Activated CD8-positive, alpha-beta memory T cell treated with anti-CD3 and anti-CD28 coated beads, Interleukin-2, amount 10 ng/mL, durations not matched to agents 7 days and 5 days (primary cell): Measurements from ENCODE around the gene PRSS56. TPM values are rescaled to one million over a fixed set of nuclear protein-coding genes. Genes with fewer than 3 reads are reported as not detected.
"Not testable (repeated sequence)": the region's sequence is repeated elsewhere in the genome, so short reads cannot be mapped to it uniquely, and the experiment has no call there.

Experiments used
- ATAC-seq: fragments of 150-1000 bp; cut with Tn5 transposase; one replicate; pipeline ENCODE4 v1.10.0; 2021; ENCODE audit warnings: moderate library complexity
- CTCF ChIA-PET: fragments of 350-600 bp; sonication (Branson Sonifier 250); formaldehyde crosslinking; loops from one replicate; lab custom pipeline; 2021; ENCODE audit warnings: antibody characterized with exemption; lab: Charles Lee
- DNase-seq: peaks from one replicate; pipeline ENCODE4 v3.0.0-alpha.2; 2020
- H3K27ac Mint-ChIP-seq: one replicate; pipeline ENCODE4 v1.8.0; 2021; ENCODE audit warnings: mild to moderate bottlenecking, mixed read lengths
- H3K27me3 Mint-ChIP-seq: one replicate; pipeline ENCODE4 v1.8.0; 2021; ENCODE audit warnings: mixed read lengths
- H3K36me3 Mint-ChIP-seq: one replicate; pipeline ENCODE4 v1.8.0; 2021; ENCODE audit warnings: mild to moderate bottlenecking, mixed read lengths
- H3K4me1 Mint-ChIP-seq: one replicate; pipeline ENCODE4 v1.8.0; 2021; ENCODE audit warnings: mixed read lengths
- H3K4me3 Mint-ChIP-seq: one replicate; pipeline ENCODE4 v1.8.0; 2021; ENCODE audit warnings: mild to moderate bottlenecking, moderate library complexity, mixed read lengths
- H3K9me3 Mint-ChIP-seq: one replicate; pipeline ENCODE4 v1.8.0; 2022; ENCODE audit warnings: low read depth, mixed read lengths
- total RNA-seq, 2 experiments: library from RNA; stranded (reverse); gene quantifications; one replicate each; pipeline ENCODE4 v1.2.3, GENCODE V29; 2021

The PRSS56 gene
- total RNA-seq, 2 experiments from 2014 or later = not detected

DNA sequence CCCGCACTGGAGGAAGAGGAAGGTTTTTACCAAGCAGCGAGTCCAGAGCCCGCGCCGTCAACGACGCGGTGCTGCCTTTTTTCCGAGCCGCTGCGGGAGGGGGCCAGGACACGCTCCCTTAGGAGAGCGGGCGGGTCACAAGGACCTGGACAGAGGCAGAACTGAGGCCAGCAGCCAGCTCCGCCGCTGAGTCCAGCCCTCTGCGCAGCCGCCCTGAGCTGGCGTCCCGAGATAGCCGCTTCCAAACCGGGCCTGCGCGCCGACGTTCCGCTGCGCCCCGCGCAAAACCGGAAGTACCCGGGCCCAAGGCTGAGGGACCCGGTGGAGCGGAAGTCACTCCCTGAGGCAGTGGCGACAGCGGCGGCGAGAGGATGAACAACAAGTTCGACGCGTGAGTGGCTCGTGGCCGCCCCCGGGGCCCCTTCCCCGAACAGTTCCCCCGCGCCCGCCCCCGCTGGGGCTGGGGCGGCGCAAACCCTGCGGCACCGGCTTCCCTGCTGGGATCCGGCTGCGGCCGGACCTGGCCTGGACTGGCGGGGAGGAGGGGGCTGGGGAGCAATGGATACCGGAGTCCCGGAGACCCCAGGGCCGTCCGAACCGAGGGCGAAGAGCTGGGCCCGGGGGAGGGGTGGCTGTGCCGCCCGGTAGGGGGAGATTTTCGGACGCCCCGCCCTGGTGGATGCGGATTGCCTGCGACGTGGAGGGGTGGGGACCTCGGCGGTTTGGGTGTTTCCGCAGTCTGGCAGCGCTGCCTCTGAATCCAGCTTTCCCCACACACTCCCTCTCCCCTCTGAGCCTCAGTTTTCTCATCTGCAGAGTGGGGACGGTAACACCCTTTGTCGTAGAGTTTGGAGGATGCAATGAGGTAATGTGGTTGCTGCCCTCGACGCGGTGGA is 30.4 kb downstream of the PRSS56 start, which contains the start of the genes EIF4E2 and TIGD1:
Gene EIF4E2 (plus strand): TSS at position 336 of the 896 bp plus-strand sequence. CDS start 36 bp downstream, at position 372.
Gene TIGD1 (minus strand): TSS at position 204 of the 896 bp plus-strand sequence. CDS start 675 bp downstream, outside the sequence.
- H3K4me1 Mint-ChIP-seq = peaks cover 73% of the 10 kb centered on the region
- H3K36me3 Mint-ChIP-seq = peaks cover 31% of the 10 kb centered on the region
- CTCF ChIA-PET = interaction anchor here (1.0 kb wide), 1 partner anchor 10 kb away, joined by 3 read pairs; no protein-coding TSS in a partner anchor
- DNase-seq (peak; percentile 94), ATAC-seq (peak; percentile 94)
- peak within 1 kb of the TSS; percentile 97 for H3K4me3 Mint-ChIP-seq
- H3K9me3 Mint-ChIP-seq = no peaks in the 10 kb centered on the region
- H3K27me3 Mint-ChIP-seq = no peaks in the 10 kb centered on the region
- peak within 1 kb of the TSS; percentile 100 for H3K27ac Mint-ChIP-seq

DNA sequence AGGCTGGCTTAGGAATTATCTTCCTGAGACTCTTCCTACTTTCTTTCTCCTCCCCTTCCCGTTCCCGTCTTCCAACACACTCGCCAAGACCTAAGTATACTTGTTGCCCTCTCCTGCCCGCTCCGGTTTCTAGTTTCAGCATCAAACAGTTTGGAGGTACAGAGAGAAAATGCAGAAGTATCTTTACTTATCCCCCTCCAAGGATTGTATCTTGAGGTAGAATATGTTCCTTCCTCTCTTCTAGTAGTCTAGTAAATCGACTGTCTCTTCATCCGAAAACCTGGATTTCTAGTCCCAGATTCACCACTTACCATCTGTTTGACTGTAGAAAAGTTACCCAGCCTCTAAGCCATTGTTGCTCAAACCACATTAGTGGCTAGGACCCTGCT is 31.1 kb downstream of the PRSS56 start:
- Mint-ChIP-seq H3K27ac (peak overlapping the region; percentile 100), H3K4me1 (peaks cover 73% of the 10 kb centered on the region), H3K36me3 (peaks cover 34% of the 10 kb centered on the region), H3K9me3 (no peaks in the 10 kb centered on the region), H3K27me3 (no peaks in the 10 kb centered on the region), H3K4me3 (peak overlapping the region; percentile 97)
- CTCF ChIA-PET = no interaction called here
- DNase-seq (no peak), ATAC-seq (no peak)

DNA sequence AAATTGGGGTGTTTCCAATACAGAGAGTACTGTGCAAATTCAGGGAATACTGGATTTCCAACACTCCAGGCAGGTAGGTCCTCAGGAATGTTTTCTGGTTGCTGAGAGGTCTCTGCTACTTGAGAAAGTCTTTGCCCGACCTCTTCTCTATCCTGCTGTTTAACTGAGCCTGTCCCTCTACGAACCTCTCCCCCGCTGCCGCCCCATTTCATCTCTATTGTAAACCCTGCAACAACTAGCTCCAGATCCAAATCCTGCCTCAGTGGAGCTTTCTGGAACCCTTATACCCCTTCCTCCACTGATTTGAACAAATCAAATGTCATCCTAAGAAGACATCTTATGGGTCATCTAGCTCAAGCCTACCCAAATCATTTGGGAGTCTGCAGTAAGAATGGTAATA is 31.6 kb downstream of the PRSS56 start:
- Mint-ChIP-seq H3K27ac (peak overlapping the region; percentile 100), H3K36me3 (peaks cover 34% of the 10 kb centered on the region), H3K27me3 (no peaks in the 10 kb centered on the region), H3K4me3 (peak overlapping the region; percentile 97), H3K9me3 (no peaks in the 10 kb centered on the region), H3K4me1 (peaks cover 70% of the 10 kb centered on the region)
- CTCF ChIA-PET = interaction anchor here (1.1 kb wide), 1 partner anchor 10 kb away, joined by 3 read pairs; no protein-coding TSS in a partner anchor
- no peak for ATAC-seq
- no peak for DNase-seq

DNA sequence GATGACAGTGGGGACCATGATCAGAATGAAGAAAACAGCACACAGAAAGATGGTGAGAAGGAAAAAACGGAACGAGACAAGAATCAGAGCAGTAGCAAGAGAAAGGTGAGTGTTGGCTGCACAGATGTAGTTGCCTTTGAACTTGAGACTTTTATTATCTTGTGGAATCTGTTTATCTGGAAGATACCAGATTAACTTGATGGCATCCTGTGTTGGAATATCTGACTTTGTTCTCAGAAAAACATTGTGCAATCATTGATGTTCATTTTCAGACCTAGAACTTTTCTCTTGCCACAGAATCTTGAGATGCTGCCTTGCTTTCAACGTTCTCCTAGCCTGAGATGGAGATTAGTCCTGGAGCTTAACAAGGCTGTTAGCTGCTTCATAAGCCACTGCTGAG is 36.2 kb downstream of the PRSS56 start:
- H3K4me3 Mint-ChIP-seq = no peak overlapping the region
- ATAC-seq (no peak), DNase-seq (no peak)
- H3K36me3 Mint-ChIP-seq = peaks cover 39% of the 10 kb centered on the region
- no peaks in the 10 kb centered on the region for H3K9me3 Mint-ChIP-seq
- peaks cover 39% of the 10 kb centered on the region for H3K4me1 Mint-ChIP-seq
- H3K27me3 Mint-ChIP-seq = no peaks in the 10 kb centered on the region
- H3K27ac Mint-ChIP-seq = no peak overlapping the region
- CTCF ChIA-PET = no interaction called here

- ATAC-seq = no peak
- CTCF ChIA-PET = interaction anchor here (1.2 to 1.4 kb wide), 2 partner anchors 10 to 19 kb away, joined by 3 to 4 read pairs; no protein-coding TSS in a partner anchor
- Mint-ChIP-seq H3K27me3 (no peaks in the 10 kb centered on the region), H3K27ac (no peak overlapping the region), H3K9me3 (no peaks in the 10 kb centered on the region), H3K4me1 (peaks cover 14% of the 10 kb centered on the region), H3K36me3 (peaks cover 59% of the 10 kb centered on the region), H3K4me3 (no peak overlapping the region)
- no peak for DNase-seq
Measured at GRCh38 chr2:232562515-232563151, 42.4 kb downstream of the PRSS56 start.

DNA sequence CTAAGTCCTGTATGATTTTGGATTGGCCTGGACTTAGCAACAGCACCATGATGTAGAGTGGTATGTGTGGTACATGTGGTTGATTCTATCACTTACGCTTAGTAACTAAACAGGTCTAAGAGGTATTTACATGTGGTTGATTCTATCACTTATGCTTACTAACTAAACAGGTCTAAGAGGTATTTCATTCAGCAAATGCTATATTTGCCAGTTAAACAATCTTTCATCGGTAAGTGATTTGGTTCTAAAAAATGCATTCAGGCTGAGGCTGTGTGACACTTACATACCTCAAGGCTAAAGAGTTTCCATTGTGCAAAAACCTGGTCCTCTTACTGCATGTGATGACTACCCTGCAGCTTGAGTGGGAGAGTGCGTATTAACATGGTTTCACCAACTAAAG is 43.4 kb downstream of the PRSS56 start:
- H3K4me3 Mint-ChIP-seq = no peak overlapping the region
- no peak overlapping the region for H3K27ac Mint-ChIP-seq
- no peaks in the 10 kb centered on the region for H3K9me3 Mint-ChIP-seq
- ATAC-seq = peak; percentile 70
- peaks cover 14% of the 10 kb centered on the region for H3K4me1 Mint-ChIP-seq
- peaks cover 65% of the 10 kb centered on the region for H3K36me3 Mint-ChIP-seq
- DNase-seq = no peak
- no peaks in the 10 kb centered on the region for H3K27me3 Mint-ChIP-seq
- CTCF ChIA-PET = interaction anchor here (1.2 kb wide), 1 partner anchor 18 kb away, joined by 4 read pairs; no protein-coding TSS in a partner anchor

GRCh38 chr2:232567721-232568120 is 47.5 kb downstream of the PRSS56 start:
- CTCF ChIA-PET = no interaction called here

DNA sequence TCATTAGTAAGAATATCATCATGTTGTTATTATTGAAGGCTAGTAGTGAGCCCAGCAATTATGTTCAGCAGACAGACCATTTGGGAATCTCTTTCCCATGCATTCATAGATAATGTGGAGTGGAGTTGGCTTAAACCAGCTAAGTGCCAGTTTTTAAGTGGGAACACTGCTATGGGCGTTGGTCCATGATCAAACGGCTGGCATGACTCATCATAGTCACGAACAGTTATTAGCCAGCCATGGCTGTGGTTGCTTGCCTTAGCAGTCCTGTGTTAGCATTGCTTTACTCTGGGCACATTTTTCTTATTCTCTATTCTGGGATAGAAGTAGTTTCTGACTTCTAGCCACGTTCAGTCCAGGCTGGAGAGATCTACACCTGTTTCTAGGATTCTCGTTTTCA is 48.0 kb downstream of the PRSS56 start:
- no peak overlapping the region for H3K4me3 Mint-ChIP-seq
- no peak for ATAC-seq
- peaks cover 56% of the 10 kb centered on the region for H3K36me3 Mint-ChIP-seq
- H3K9me3 Mint-ChIP-seq = no peaks in the 10 kb centered on the region
- H3K27me3 Mint-ChIP-seq = no peaks in the 10 kb centered on the region
- H3K4me1 Mint-ChIP-seq = peaks cover 9% of the 10 kb centered on the region
- CTCF ChIA-PET = no interaction called here
- DNase-seq = no peak
- no peak overlapping the region for H3K27ac Mint-ChIP-seq

More at GRCh38 chr2:232567721-232568120, 47.5 kb downstream of the PRSS56 start:
- Mint-ChIP-seq H3K27ac (no peak overlapping the region), H3K4me1 (peaks cover 13% of the 10 kb centered on the region), H3K36me3 (peaks cover 60% of the 10 kb centered on the region), H3K9me3 (no peaks in the 10 kb centered on the region), H3K4me3 (no peak overlapping the region), H3K27me3 (no peaks in the 10 kb centered on the region)
- DNase-seq (no peak), ATAC-seq (no peak)

DNA sequence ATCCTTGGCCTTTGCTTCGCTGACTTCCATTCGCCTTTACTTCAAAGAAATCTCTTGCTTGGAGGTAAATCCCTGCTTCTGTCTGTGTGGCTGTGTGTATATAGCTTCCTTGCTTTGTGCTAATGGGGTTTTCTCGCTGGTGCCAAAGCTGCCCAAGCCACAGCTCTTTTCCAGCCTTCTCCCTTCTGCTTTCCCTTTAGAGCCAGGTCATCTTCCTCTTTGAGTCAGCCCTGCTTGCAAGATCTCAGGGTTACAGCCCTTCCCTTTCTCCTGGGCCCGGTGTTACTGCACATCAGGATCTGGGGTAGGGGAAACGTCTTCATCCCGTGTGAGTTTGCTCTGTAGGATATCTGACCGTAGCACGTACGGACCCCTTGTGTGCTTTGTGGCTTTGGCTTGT is 49.4 kb downstream of the PRSS56 start:
- no peaks in the 10 kb centered on the region for H3K9me3 Mint-ChIP-seq
- no peaks in the 10 kb centered on the region for H3K4me1 Mint-ChIP-seq
- no peak overlapping the region for H3K4me3 Mint-ChIP-seq
- H3K36me3 Mint-ChIP-seq = peaks cover 46% of the 10 kb centered on the region
- DNase-seq = no peak
- no peak overlapping the region for H3K27ac Mint-ChIP-seq
- no peak for ATAC-seq
- no peaks in the 10 kb centered on the region for H3K27me3 Mint-ChIP-seq
- CTCF ChIA-PET = interaction anchor here (0.8 kb wide), 1 partner anchor 10 kb away, joined by 3 read pairs; no protein-coding TSS in a partner anchor

- not testable (repeated sequence) for H3K4me1 Mint-ChIP-seq, H3K27me3 Mint-ChIP-seq, DNase-seq, H3K4me3 Mint-ChIP-seq, H3K9me3 Mint-ChIP-seq, ATAC-seq, H3K27ac Mint-ChIP-seq
- CTCF ChIA-PET = interaction anchor here (0.9 kb wide), 1 partner anchor 9 kb away, joined by 3 read pairs; no protein-coding TSS in a partner anchor
- H3K36me3 Mint-ChIP-seq = peaks cover 38% of the 10 kb centered on the region
Measured at GRCh38 chr2:232570481-232570880, 50.3 kb downstream of the PRSS56 start.

GRCh38 chr2:232571026-232571474 is 50.9 kb downstream of the PRSS56 start:
- peaks cover 35% of the 10 kb centered on the region for H3K36me3 Mint-ChIP-seq
- CTCF ChIA-PET = interaction anchor here (0.9 kb wide), 1 partner anchor 9 kb away, joined by 3 read pairs; no protein-coding TSS in a partner anchor
- ATAC-seq (no peak), DNase-seq (no peak)
- no peak overlapping the region for H3K27ac Mint-ChIP-seq
- H3K9me3 Mint-ChIP-seq = no peaks in the 10 kb centered on the region
- H3K4me3 Mint-ChIP-seq = no peak overlapping the region
- H3K27me3 Mint-ChIP-seq = no peaks in the 10 kb centered on the region
- no peaks in the 10 kb centered on the region for H3K4me1 Mint-ChIP-seq

GRCh38 chr2:232573042-232573441 is 52.9 kb downstream of the PRSS56 start:
- no peak overlapping the region for H3K4me3 Mint-ChIP-seq
- H3K27ac Mint-ChIP-seq = no peak overlapping the region
- no peak for DNase-seq
- no peak for ATAC-seq
- no peaks in the 10 kb centered on the region for H3K4me1 Mint-ChIP-seq
- peaks cover 22% of the 10 kb centered on the region for H3K36me3 Mint-ChIP-seq
- H3K9me3 Mint-ChIP-seq = no peaks in the 10 kb centered on the region
- no peaks in the 10 kb centered on the region for H3K27me3 Mint-ChIP-seq
- CTCF ChIA-PET = no interaction called here

- Mint-ChIP-seq H3K4me1 (no peaks in the 10 kb centered on the region), H3K9me3 (no peaks in the 10 kb centered on the region), H3K27me3 (no peaks in the 10 kb centered on the region), H3K27ac (no peak overlapping the region), H3K36me3 (peaks cover 17% of the 10 kb centered on the region), H3K4me3 (no peak overlapping the region)
- ATAC-seq (no peak), DNase-seq (no peak)
- CTCF ChIA-PET = no interaction called here
Measured at GRCh38 chr2:232573771-232574435, 53.7 kb downstream of the PRSS56 start.
